HFFc6 (cell line): ENCODE data around the gene RASEF. TPM values are rescaled to one million over a fixed set of nuclear protein-coding genes. Genes with fewer than 3 reads are reported as not detected.

Experiments
- DNase-seq: peaks from one replicate; pipeline ENCODE4 v3.0.0-alpha.2; 2018
- H3K27ac Mint-ChIP-seq: 2 replicates; pipeline ENCODE4 v1.8.0; 2020; ENCODE audit warnings: mild to moderate bottlenecking, mixed read lengths
- H3K27me3 Mint-ChIP-seq: 2 replicates; pipeline ENCODE4 v1.8.0; 2021; ENCODE audit warnings: mild to moderate bottlenecking, moderate library complexity, mixed read lengths; ENCODE audit not compliant: insufficient read depth
- H3K36me3 Mint-ChIP-seq: 2 replicates; pipeline ENCODE4 v1.8.0; 2021; ENCODE audit warnings: low read depth, mixed read lengths
- H3K4me1 Mint-ChIP-seq: 2 replicates; pipeline ENCODE4 v1.8.0; 2020; ENCODE audit warnings: low read depth, mixed read lengths
- H3K4me3 Mint-ChIP-seq: 2 replicates; pipeline ENCODE4 v1.8.0; 2020; ENCODE audit warnings: mild to moderate bottlenecking, moderate library complexity, mixed read lengths
- H3K9me3 Mint-ChIP-seq: 2 replicates; pipeline ENCODE4 v1.8.0; 2020; ENCODE audit warnings: mild to moderate bottlenecking, mixed read lengths
- total RNA-seq, 6 experiments: library from RNA; stranded (reverse); fragmentation: NEBNext Ultra II Directional; extraction: Animal tissue kit (Norgen Biotek cat#: 25700); gene quantifications; 2 replicates in 1 of 6; 3 replicates in 5 of 6; pipeline ENCODE4 v1.2.3, GENCODE V29; 2021
- TF ChIP-seq, protein P1 (sequence below): fragments of 200-600 bp; sonication (generic); IDR thresholded peaks from 2 replicates; pipeline ENCODE4 v1.5.0; 2021; ENCODE audit warnings: antibody characterized with exemption, mild to moderate bottlenecking

RASEF gene
- total RNA-seq, 6 experiments from 2014 or later, result 0.05 to 0.10 (median 0.08) TPM; not detected in 3

DNA sequence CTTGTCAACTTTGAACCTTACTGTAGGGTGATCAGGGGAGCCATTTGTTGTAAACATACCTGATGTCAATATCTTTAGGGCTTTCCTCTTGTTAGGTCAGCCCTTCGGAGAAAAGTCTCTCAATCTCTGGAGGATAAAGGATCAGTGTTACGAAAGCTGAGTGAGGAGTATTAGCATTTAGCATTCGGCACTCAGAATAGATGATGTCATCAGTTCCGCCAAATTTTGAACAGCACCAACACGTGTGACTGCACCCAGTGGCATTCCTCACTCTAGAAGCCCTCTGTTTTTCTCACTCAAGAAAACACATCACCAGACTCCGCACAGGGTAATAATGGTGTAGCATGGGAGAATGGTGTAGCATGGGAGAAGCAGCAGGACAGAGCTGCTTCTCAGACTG is 87.8 kb downstream of the RASEF start:
- DNase-seq, result no peak
- no peak overlapping the region for H3K27ac Mint-ChIP-seq
- H3K27me3 Mint-ChIP-seq, result peaks cover 8% of the 10 kb centered on the region; the same call in 1 of the 2 replicates
- no peaks in the 10 kb centered on the region for H3K9me3 Mint-ChIP-seq
- H3K4me3 Mint-ChIP-seq, result no peak overlapping the region
- TF ChIP-seq, protein P1, sequence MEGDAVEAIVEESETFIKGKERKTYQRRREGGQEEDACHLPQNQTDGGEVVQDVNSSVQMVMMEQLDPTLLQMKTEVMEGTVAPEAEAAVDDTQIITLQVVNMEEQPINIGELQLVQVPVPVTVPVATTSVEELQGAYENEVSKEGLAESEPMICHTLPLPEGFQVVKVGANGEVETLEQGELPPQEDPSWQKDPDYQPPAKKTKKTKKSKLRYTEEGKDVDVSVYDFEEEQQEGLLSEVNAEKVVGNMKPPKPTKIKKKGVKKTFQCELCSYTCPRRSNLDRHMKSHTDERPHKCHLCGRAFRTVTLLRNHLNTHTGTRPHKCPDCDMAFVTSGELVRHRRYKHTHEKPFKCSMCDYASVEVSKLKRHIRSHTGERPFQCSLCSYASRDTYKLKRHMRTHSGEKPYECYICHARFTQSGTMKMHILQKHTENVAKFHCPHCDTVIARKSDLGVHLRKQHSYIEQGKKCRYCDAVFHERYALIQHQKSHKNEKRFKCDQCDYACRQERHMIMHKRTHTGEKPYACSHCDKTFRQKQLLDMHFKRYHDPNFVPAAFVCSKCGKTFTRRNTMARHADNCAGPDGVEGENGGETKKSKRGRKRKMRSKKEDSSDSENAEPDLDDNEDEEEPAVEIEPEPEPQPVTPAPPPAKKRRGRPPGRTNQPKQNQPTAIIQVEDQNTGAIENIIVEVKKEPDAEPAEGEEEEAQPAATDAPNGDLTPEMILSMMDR, result no peak
- no peaks in the 10 kb centered on the region for H3K4me1 Mint-ChIP-seq
- H3K36me3 Mint-ChIP-seq, result no peaks in the 10 kb centered on the region

DNA sequence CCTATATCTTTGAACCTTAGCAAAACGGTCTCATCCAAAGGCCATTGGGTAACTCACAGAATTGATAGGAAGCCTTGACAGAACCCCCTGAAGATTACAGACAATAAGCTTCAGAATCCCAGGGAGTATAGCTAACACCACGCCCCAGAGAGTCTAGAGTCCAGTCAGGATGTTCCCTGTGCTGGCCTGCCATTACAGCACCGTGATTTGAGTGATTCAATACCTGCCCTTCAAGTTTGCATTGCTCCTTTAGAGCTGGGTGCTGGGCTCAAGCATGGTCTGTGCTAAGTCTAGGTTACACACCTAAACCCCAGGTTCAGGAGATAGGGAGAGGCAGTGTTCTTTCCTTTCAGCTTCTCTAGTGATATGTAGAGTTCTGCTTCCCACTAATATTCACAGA is 90.5 kb downstream of the RASEF start:
- TF ChIP-seq, protein P1, result no peak
- H3K4me1 Mint-ChIP-seq, result no peaks in the 10 kb centered on the region
- no peak for DNase-seq
- no peak overlapping the region for H3K27ac Mint-ChIP-seq
- no peaks in the 10 kb centered on the region for H3K9me3 Mint-ChIP-seq
- H3K36me3 Mint-ChIP-seq, result no peaks in the 10 kb centered on the region
- no peak overlapping the region for H3K4me3 Mint-ChIP-seq
- peaks cover 7% of the 10 kb centered on the region for H3K27me3 Mint-ChIP-seq

DNA sequence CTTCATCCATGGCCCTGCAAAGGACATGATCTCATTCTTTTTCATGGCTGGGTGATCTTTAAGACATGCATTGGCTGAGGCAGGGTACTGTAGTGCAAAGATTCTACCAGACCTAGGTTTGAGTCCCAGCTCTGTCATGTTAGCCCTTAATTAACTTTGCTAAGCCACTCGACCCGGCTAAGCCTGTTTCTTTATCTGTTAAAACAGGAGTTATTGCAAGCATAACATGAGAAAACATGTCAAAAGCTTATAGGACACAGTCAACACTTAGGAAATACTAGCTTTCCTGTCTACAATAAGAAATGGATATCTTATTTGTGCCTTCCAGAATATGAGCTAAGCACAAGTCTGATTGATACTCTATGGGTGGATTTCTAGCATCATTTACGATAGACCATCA is 92.6 kb downstream of the RASEF start:
- TF ChIP-seq, protein P1, result no peak
- Mint-ChIP-seq H3K27ac (no peak overlapping the region), H3K36me3 (no peaks in the 10 kb centered on the region), H3K4me1 (no peaks in the 10 kb centered on the region), H3K9me3 (no peaks in the 10 kb centered on the region), H3K27me3 (peaks cover 10% of the 10 kb centered on the region), H3K4me3 (no peak overlapping the region)
- no peak for DNase-seq

DNA sequence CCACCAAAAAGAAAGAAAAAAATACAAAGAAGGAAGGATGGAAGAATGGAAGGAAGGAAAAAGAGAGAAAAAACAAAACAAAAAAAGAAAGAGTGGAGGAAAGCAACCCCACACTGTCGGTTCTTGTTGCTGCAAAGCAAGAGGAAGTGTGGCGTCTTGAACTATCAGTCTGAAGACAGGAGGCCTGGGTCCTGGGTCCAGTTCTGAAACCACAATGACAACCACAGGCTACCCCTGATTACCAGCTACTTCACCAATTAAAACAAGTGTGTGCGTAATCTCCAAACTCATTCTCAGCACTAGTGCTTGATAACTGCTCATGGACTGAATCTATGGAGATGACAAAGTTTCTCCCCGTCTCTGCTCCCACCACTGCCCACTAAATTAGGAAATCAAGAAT is 93.7 kb downstream of the RASEF start:
- Mint-ChIP-seq H3K4me1 (no peaks in the 10 kb centered on the region), H3K27me3 (peaks cover 10% of the 10 kb centered on the region), H3K9me3 (no peaks in the 10 kb centered on the region), H3K36me3 (no peaks in the 10 kb centered on the region), H3K4me3 (no peak overlapping the region), H3K27ac (no peak overlapping the region)
- TF ChIP-seq, protein P1, result no peak
- no peak for DNase-seq

DNA sequence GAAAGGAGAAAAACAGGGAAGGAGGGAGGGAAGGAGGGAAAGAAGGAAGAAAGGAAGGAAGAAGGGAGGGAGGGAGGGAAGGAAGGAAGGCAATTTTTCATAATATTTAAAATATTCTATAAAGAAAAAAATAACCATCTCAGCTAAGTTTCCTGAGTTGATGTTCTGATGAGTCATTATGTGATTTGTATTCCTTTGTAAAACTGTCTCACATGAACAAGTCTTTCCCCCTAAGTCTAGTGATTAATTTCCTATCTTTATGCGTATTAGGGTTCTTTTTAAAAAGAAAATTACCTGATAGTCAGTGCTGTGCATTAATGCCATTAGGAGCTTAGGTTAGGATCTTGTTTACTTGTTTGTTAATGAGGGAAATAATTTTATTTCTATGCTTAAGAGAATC is 94.1 kb downstream of the RASEF start:
- Mint-ChIP-seq H3K27ac (no peak overlapping the region), H3K4me3 (no peak overlapping the region), H3K36me3 (no peaks in the 10 kb centered on the region), H3K9me3 (no peaks in the 10 kb centered on the region), H3K4me1 (no peaks in the 10 kb centered on the region), H3K27me3 (peaks cover 7% of the 10 kb centered on the region)
- TF ChIP-seq, protein P1, result no peak
- no peak for DNase-seq

DNA sequence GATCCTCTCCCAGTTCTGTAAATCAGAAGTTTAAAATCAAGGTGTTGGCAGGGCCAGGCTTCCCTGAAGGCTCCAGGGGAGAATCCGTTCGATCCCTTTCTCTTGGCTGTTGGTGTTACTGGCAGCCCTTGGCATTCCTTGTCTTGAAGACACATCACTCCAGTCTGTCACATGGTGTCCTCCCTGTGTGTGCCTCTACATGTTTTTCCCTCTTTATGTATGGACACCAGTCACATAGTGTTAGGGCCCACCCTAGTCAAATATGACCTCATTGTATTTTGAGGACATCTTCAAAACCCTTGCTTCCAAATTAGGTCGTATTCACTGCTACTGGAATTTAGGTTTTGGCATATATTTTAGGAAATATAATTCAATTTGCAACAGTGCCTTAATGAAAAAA is 94.6 kb downstream of the RASEF start:
- Mint-ChIP-seq H3K9me3 (no peaks in the 10 kb centered on the region), H3K4me3 (no peak overlapping the region)
- TF ChIP-seq, protein P1, result no peak

More for the DNA sequence above, 94.6 kb downstream of the RASEF start:
- H3K27me3 Mint-ChIP-seq, result peaks cover 7% of the 10 kb centered on the region
- no peaks in the 10 kb centered on the region for H3K4me1 Mint-ChIP-seq
- DNase-seq, result no peak
- no peaks in the 10 kb centered on the region for H3K36me3 Mint-ChIP-seq
- no peak overlapping the region for H3K27ac Mint-ChIP-seq
